Endothelial cell of umbilical vein (primary cell): ENCODE results near the gene SPOP. TPM values are rescaled to one million over a fixed set of nuclear protein-coding genes. Genes with fewer than 3 reads are reported as not detected.

ENCODE experiments used
- BruUV-seq: library from RNA; stranded (reverse); fragments of 400-500 nt; replicated peaks from 2 replicates; lab custom pipeline; 2021; lab: Mats Ljungman, UMichigan
- CTCF ChIA-PET: fragments of 300-600, 350-600 bp; sonication (Branson Sonifier 250); formaldehyde crosslinking; loops from one replicate; lab custom pipeline; 2021; ENCODE audit warnings: antibody characterized with exemption, inconsistent platforms; lab: Charles Lee
- POLR2A ChIA-PET: fragments of 300-600, 350-600 bp; sonication (Branson Sonifier 250); formaldehyde crosslinking; loops from one replicate; lab custom pipeline; 2021; ENCODE audit warnings: antibody characterized with exemption, inconsistent platforms; lab: Charles Lee
- DNase-seq: peaks from one replicate; pipeline ENCODE4 v3.0.0-alpha.2; 2011; ENCODE audit warnings: low read depth, low spot score
- FAIRE-seq: peaks from 2 replicates; lab custom pipeline; 2011; peaks lifted over from hg19 to GRCh38; lab: Jason Lieb, UNC
- H2AFZ ChIP-seq: 2 replicates; pipeline ENCODE4 v1.6.0; 2012; ENCODE audit warnings: low read depth, low read length, control low read depth, inconsistent platforms
- H3K27ac ChIP-seq: 2 replicates; pipeline ENCODE4 v1.5.1; 2011; ENCODE audit warnings: low read depth, mild to moderate bottlenecking, control low read depth, low read length, moderate library complexity; ENCODE audit not compliant: insufficient read depth
- H3K27me3 ChIP-seq, 2 experiments: 2 replicates each; pipeline versions ENCODE4 v1.6.0 to v1.6.1; 2011; ENCODE audit warnings: low read length in 2 of 2, mixed read lengths in 1 of 2; ENCODE audit not compliant: control insufficient read depth in 2 of 2, insufficient read depth in 2 of 2
- H3K36me3 ChIP-seq, 2 experiments: 2 replicates in 1 of 2; 3 replicates in 1 of 2; pipeline ENCODE4 v1.5.1; 2011; ENCODE audit warnings: low read length in 2 of 2, mild to moderate bottlenecking in 1 of 2, moderate library complexity in 1 of 2; ENCODE audit not compliant: control insufficient read depth in 2 of 2, insufficient read depth in 2 of 2; ENCODE audit errors: extremely low read depth in 1 of 2
- H3K4me1 ChIP-seq: 3 replicates; pipeline ENCODE4 v1.5.1; 2011; ENCODE audit warnings: mild to moderate bottlenecking, low read length; ENCODE audit not compliant: control insufficient read depth, insufficient read depth; ENCODE audit errors: extremely low read depth
- H3K4me2 ChIP-seq: 2 replicates; pipeline ENCODE4 v1.6.1; 2011; ENCODE audit warnings: low read length, control low read depth, mixed read lengths; ENCODE audit not compliant: insufficient read depth
- H3K4me3 ChIP-seq, 3 experiments: fragments of 200-600 bp in 1 of 3; sonication (generic), shearing (Covaris generic) in 1 of 3; replicated peaks in 1 of 3; 2 replicates each; pipeline ENCODE4 v1.5.1; 2011 to 2016; ENCODE audit warnings: control low read depth in 3 of 3, low read length in 3 of 3, mild to moderate bottlenecking in 2 of 3, inconsistent platforms in 1 of 3, low read depth in 1 of 3, moderate library complexity in 1 of 3; ENCODE audit not compliant: insufficient read depth in 1 of 3
- H3K79me2 ChIP-seq: 2 replicates; pipeline ENCODE4 v1.6.0; 2012; ENCODE audit warnings: low read length, inconsistent platforms; ENCODE audit not compliant: control insufficient read depth, insufficient read depth
- H3K9ac ChIP-seq: replicated peaks from 2 replicates; pipeline ENCODE3; 2011; ENCODE audit warnings: low read length, control low read depth; ENCODE audit not compliant: insufficient read depth; ENCODE audit errors: extremely low read depth
- H3K9me1 ChIP-seq: replicated peaks from 3 replicates; pipeline ENCODE4 v1.6.0; 2011; ENCODE audit warnings: mild to moderate bottlenecking, low read length; ENCODE audit not compliant: control insufficient read depth, insufficient read depth; ENCODE audit errors: extremely low read depth
- H3K9me3 ChIP-seq: replicated peaks from 2 replicates; pipeline ENCODE4 v1.5.1; 2012; ENCODE audit warnings: low read length, inconsistent platforms; ENCODE audit not compliant: control insufficient read depth, insufficient read depth
- H4K20me1 ChIP-seq: replicated peaks from 2 replicates; pipeline ENCODE3; 2011; ENCODE audit warnings: mild to moderate bottlenecking, low read length; ENCODE audit not compliant: control insufficient read depth, insufficient read depth; ENCODE audit errors: extremely low read depth
- EZH2 ChIP-seq: IDR thresholded peaks from 2 replicates; pipeline ENCODE4 v1.6.1; 2012; ENCODE audit warnings: borderline replicate concordance, low read depth, mild to moderate bottlenecking, moderate library complexity, low read length, inconsistent platforms; ENCODE audit not compliant: severe bottlenecking
- FOS ChIP-seq: IDR thresholded peaks from 2 replicates; pipeline ENCODE4 v1.6.1; 2011; ENCODE audit warnings: mild to moderate bottlenecking, low read length, moderate library complexity, borderline replicate concordance; ENCODE audit not compliant: insufficient read depth
- GATA2 ChIP-seq: IDR thresholded peaks from 2 replicates; pipeline ENCODE4 v1.7.0; 2011; ENCODE audit warnings: low read depth, mild to moderate bottlenecking, moderate library complexity, mixed read lengths, low read length; ENCODE audit not compliant: insufficient read length, insufficient read depth
- JUN ChIP-seq: IDR thresholded peaks from 2 replicates; pipeline ENCODE4 v1.6.1; 2011; ENCODE audit warnings: borderline replicate concordance, low read depth; ENCODE audit not compliant: insufficient read length, insufficient read depth
- MYC ChIP-seq: IDR thresholded peaks from one replicate; pipeline ENCODE4 v1.6.1; 2011; ENCODE audit warnings: mild to moderate bottlenecking, low read depth, low read length
- POLR2A ChIP-seq: IDR thresholded peaks from 2 replicates; pipeline ENCODE4 v1.6.1; 2012; ENCODE audit warnings: low read depth, mild to moderate bottlenecking, control low read depth, low read length
- POLR2AphosphoS5 ChIP-seq: IDR thresholded peaks from 2 replicates; pipeline ENCODE4 v1.6.1; 2012; ENCODE audit warnings: low read depth, mild to moderate bottlenecking, control low read depth, low read length, moderate library complexity; ENCODE audit not compliant: insufficient read depth
- dilution Hi-C: fragments of 300-500 bp; cut with MboI; formaldehyde crosslinking; loops from one replicate; pipeline ENCODE4 v1.15.0; 2019; ENCODE audit warnings: low sequenced_read_pairs; ENCODE audit not compliant: extremely low pct_ligation_motif_present
- intact Hi-C: fragments of 100-400 bp; cut with micrococcal nuclease; formaldehyde crosslinking; loops from one replicate; pipeline ENCODE4 v1.10.0; 2022
- polyA plus RNA-seq, 4 experiments: library from polyadenylated mRNA; depleted of rRNA in 3 of 4; stranded (reverse) in 3 of 4; unstranded in 1 of 4; fragments of >200 nt; gene quantifications; 2 replicates each; pipeline versions ENCODE4 v1.2.1 to v1.2.3, GENCODE V29; 2011 to 2012; ENCODE audit warnings: missing spikeins in 1 of 4
- total RNA-seq: library from RNA; stranded (reverse); gene quantifications from 2 replicates; pipeline ENCODE4 v1.2.3, GENCODE V29; 2021
- TF ChIP-seq, protein P1 (sequence below): IDR thresholded peaks from 2 replicates; pipeline ENCODE4 v1.6.1; 2011; ENCODE audit not compliant: insufficient read depth, insufficient read length
- TF ChIP-seq, protein P2 (sequence below), 2 donors: IDR thresholded peaks; 1 replicate in 1 of 2; 2 replicates in 1 of 2; pipeline ENCODE4 v1.5.1; 2011; ENCODE audit warnings: low read length in 2 of 2, mild to moderate bottlenecking in 2 of 2, moderate library complexity in 2 of 2, control low read depth in 1 of 2, inconsistent platforms in 1 of 2, low read depth in 1 of 2; ENCODE audit not compliant: insufficient read depth in 1 of 2; ENCODE audit errors: extremely low read depth in 1 of 2

The SPOP gene
- total and polyA plus RNA-seq, 2 donors (not counting 3 experiments of a cell fraction or from before 2014, with no cell fraction given), result 46.9 to 61.0 TPM

DNA sequence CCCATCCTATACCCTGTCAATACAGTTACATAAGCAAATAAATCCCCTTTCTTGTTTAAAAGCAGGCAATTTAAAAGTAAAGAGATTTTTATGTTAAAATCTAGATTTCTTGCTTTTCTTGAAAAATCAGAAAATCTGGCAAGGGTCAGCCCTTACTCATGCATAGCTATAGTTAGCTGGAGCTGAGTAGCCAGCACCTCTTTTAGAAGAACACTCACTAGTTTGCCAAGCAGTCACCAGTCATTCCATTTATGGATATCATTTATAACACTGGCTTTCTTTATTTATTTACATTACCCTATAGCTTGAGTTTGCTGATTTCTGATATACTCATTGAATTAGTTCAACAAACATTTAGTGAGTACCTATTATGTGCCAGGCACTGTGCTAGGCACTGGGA lies 56.5 kb downstream of the SPOP start:
- FAIRE-seq (no peak), DNase-seq (no peak)
- no peaks in the 10 kb centered on the region for H3K9me3 ChIP-seq
- no peak overlapping the region for H3K4me3 ChIP-seq
- H2AFZ ChIP-seq, result no peak overlapping the region
- H3K9me1 ChIP-seq, result no peaks in the 10 kb centered on the region
- CTCF ChIA-PET, result interaction anchor here (0.9 to 1.4 kb wide), 2 partner anchors 9 to 16 kb away, joined by 3 to 4 read pairs; no protein-coding TSS in a partner anchor
- H3K4me1 ChIP-seq, result peaks cover 20% of the 10 kb centered on the region
- POLR2A ChIA-PET, result no interaction called here
- no peaks in the 10 kb centered on the region for H3K27me3 ChIP-seq
- no TSS peak for BruUV-seq
- intact Hi-C loops (loop anchor here (5.0 kb wide), 1 partner anchor 56 kb away; the partner anchor contains the start of gene SPOP), dilution Hi-C loops (no loop called here)
- H3K27ac ChIP-seq, result no peak overlapping the region
- peaks cover 7% of the 10 kb centered on the region for H3K79me2 ChIP-seq
- H3K4me2 ChIP-seq, result peak overlapping the region; percentile 73
- peaks cover 8 to 20% of the 10 kb centered on the region in 2 experiments for H3K36me3 ChIP-seq
- no peak overlapping the region for H3K9ac ChIP-seq
- H4K20me1 ChIP-seq, result no peaks in the 10 kb centered on the region
- TF ChIP-seq POLR2A (no peak), EZH2 (no peak), POLR2AphosphoS5 (no peak), MYC (no peak), GATA2 (no peak), FOS (no peak), JUN (no peak)
- TF ChIP-seq, protein P1, sequence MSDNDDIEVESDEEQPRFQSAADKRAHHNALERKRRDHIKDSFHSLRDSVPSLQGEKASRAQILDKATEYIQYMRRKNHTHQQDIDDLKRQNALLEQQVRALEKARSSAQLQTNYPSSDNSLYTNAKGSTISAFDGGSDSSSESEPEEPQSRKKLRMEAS, result no peak
- TF ChIP-seq, protein P2, sequence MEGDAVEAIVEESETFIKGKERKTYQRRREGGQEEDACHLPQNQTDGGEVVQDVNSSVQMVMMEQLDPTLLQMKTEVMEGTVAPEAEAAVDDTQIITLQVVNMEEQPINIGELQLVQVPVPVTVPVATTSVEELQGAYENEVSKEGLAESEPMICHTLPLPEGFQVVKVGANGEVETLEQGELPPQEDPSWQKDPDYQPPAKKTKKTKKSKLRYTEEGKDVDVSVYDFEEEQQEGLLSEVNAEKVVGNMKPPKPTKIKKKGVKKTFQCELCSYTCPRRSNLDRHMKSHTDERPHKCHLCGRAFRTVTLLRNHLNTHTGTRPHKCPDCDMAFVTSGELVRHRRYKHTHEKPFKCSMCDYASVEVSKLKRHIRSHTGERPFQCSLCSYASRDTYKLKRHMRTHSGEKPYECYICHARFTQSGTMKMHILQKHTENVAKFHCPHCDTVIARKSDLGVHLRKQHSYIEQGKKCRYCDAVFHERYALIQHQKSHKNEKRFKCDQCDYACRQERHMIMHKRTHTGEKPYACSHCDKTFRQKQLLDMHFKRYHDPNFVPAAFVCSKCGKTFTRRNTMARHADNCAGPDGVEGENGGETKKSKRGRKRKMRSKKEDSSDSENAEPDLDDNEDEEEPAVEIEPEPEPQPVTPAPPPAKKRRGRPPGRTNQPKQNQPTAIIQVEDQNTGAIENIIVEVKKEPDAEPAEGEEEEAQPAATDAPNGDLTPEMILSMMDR (IDR thresholded peaks at IDR 0.05; ENCODE audit: extremely low read depth in 1 of 2, insufficient read depth in 1 of 2, low read depth in 1 of 2, low read length in 2 of 2), result no peak
